ENCODE measurements around the gene LIMS1. TPM values are rescaled to one million over a fixed set of nuclear protein-coding genes. Genes with fewer than 3 reads are reported as not detected.
"Not testable (repeated sequence)": the region's sequence is repeated elsewhere in the genome, so short reads cannot be mapped to it uniquely, and the experiment has no call there.

The LIMS1 gene
- total RNA-seq, 4 donors from 2014 or later, result 55.5 to 87.2 (median 68.7) TPM

DNA sequence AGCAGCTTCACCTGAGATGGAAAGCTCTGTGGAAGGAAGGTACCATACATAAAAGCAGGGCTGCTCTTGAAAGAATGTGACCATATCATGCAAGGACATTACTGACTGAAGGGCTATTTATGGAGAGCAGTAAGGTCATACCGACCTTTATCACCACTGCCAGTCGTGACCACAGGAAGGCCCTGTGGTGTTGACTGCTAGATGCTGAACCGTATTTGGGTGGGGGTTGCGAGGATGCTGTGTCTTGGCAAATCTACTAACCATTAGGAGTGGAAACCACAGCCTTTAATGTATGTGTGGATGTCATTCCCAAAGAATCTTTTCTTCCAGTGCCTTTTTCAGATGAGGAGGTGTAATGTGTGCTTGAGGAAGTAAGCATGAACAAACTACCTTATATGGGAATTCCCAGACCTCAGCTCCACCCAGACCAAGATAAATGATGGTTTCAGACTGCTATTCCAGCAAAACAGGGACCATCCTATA lies 60.8 kb downstream of the LIMS1 start:
- no peaks in the 10 kb centered on the region for H3K36me3 ChIP-seq
- TF ChIP-seq EP300 (IDR thresholded peaks at IDR 0.05) (no peak), POLR2A (IDR thresholded peaks at IDR 0.05) (no peak), POLR2AphosphoS5 (IDR thresholded peaks at IDR 0.05) (no peak), CTCF (IDR thresholded peaks at IDR 0.05) (no peak)
- no peak for DNase-seq (ENCODE audit: low spot score in 2 of 2)
- peak overlapping the region; percentile 52 for H3K27ac ChIP-seq
- no peak overlapping the region for H3K4me3 ChIP-seq
- 57% methylated on average over 4 of the region's 4 CpGs for WGBS
- no peaks in the 10 kb centered on the region for H3K9me3 ChIP-seq
- peaks cover 36% of the 10 kb centered on the region for H3K4me1 ChIP-seq
- no peaks in the 10 kb centered on the region for H3K27me3 ChIP-seq

DNA sequence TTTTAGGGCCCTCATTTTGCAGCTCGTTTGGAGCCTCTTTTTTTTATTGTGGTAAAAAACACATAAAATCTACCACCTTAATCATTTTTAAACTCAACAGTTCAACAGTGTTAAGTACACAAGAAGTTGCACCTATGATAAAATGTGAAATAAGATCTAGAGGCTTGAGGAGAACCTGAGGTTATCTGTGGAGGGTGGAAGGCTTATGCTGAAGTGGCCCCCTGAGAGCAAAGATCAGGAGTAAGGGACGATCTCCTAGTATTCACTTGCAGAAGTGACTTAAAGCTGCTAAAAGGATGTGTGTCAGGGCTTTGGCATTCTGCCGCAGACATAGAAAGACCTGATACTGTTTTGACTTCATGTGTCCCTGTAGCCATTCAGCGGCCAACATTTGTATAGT lies 61.5 kb downstream of the LIMS1 start:
- not testable (repeated sequence) for DNase-seq (ENCODE audit: low spot score in 2 of 2); H3K36me3 ChIP-seq; H3K27me3 ChIP-seq; H3K9me3 ChIP-seq; H3K4me3 ChIP-seq
- 74% methylated on average over 4 of the region's 4 CpGs for WGBS
- Histone ChIP-seq H3K4me1 (peaks cover 36% of the 10 kb centered on the region), H3K27ac (peak overlapping the region; percentile 52)

GRCh38 chr2:108597105-108597744 lies 63.0 kb downstream of the LIMS1 start:
- H3K27me3 ChIP-seq; H3K36me3 ChIP-seq; DNase-seq (ENCODE audit: low spot score in 2 of 2); H3K27ac ChIP-seq; H3K9me3 ChIP-seq; H3K4me3 ChIP-seq: not testable (repeated sequence)
- WGBS, result 42% methylated on average over 7 of the region's 7 CpGs
- peaks cover 35% of the 10 kb centered on the region for H3K4me1 ChIP-seq

- H3K4me3 ChIP-seq; DNase-seq (ENCODE audit: low spot score in 2 of 2): not testable (repeated sequence)
- 82% methylated on average over 10 of the region's 10 CpGs for WGBS
Measured at GRCh38 chr2:108601199-108601598, 66.9 kb downstream of the LIMS1 start.

DNA sequence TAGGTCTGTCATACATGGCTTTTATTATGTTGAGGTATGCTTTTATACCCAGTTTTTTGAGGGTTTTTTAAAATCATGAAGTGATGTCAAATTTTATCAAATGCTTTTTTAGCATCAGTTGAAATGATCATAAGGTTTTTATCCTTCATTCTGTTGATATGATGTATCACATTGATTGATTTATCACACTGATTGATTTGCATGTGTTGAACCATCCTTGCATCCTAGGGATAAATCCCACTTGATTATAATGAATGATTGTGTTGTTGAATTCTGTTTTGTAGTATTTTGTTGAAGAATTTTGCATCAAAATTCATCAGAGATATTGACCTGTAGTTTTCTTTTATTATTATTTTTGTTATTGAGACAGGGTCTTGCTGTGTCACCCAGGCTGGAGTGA lies 68.2 kb downstream of the LIMS1 start:
- H3K27ac ChIP-seq, result no peak overlapping the region
- no peaks in the 10 kb centered on the region for H3K9me3 ChIP-seq
- no peak for TF ChIP-seq POLR2A (IDR thresholded peaks at IDR 0.05)
- TF ChIP-seq EP300 (IDR thresholded peaks at IDR 0.05), result no peak
- no peak for TF ChIP-seq POLR2AphosphoS5 (IDR thresholded peaks at IDR 0.05)
- TF ChIP-seq CTCF (IDR thresholded peaks at IDR 0.05), result no peak
- H3K36me3 ChIP-seq, result no peaks in the 10 kb centered on the region
- H3K27me3 ChIP-seq, result no peaks in the 10 kb centered on the region
- DNase-seq (ENCODE audit: low spot score in 2 of 2), result no peak
- no peaks in the 10 kb centered on the region for H3K4me1 ChIP-seq
- H3K4me3 ChIP-seq, result no peak overlapping the region

More at GRCh38 chr2:108601199-108601598, 66.9 kb downstream of the LIMS1 start:
- not testable (repeated sequence) for H3K27ac ChIP-seq, H3K27me3 ChIP-seq, H3K9me3 ChIP-seq, H3K36me3 ChIP-seq, H3K4me1 ChIP-seq

DNA sequence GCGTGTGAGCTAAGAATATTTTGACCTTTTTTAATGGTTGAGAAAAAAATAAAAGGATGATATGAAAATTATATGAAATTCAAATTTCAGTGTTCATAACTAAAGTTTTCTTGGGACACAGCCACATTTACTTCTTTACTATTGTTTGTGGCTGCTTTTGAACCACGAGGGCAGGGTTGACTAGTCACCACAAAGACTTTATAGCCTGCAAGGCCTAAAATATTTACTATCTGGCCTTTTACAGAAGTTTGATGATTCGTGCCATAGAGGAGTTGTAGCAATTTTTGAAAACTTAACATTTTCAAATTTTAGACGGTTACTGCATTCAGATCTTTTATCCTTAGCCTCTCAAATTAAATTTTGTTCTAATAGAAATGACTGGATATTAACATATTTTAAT lies 69.9 kb downstream of the LIMS1 start:
- TF ChIP-seq POLR2AphosphoS5 (IDR thresholded peaks at IDR 0.05) (no peak), EP300 (IDR thresholded peaks at IDR 0.05) (no peak), CTCF (IDR thresholded peaks at IDR 0.05) (no peak), POLR2A (IDR thresholded peaks at IDR 0.05) (no peak)
- Histone ChIP-seq H3K27ac (no peak overlapping the region), H3K9me3 (no peaks in the 10 kb centered on the region), H3K27me3 (no peaks in the 10 kb centered on the region), H3K4me3 (no peak overlapping the region), H3K4me1 (peaks cover 4% of the 10 kb centered on the region), H3K36me3 (no peaks in the 10 kb centered on the region)
- WGBS, result 64% methylated on average over 4 of the region's 4 CpGs
- DNase-seq (ENCODE audit: low spot score in 2 of 2), result no peak

DNA sequence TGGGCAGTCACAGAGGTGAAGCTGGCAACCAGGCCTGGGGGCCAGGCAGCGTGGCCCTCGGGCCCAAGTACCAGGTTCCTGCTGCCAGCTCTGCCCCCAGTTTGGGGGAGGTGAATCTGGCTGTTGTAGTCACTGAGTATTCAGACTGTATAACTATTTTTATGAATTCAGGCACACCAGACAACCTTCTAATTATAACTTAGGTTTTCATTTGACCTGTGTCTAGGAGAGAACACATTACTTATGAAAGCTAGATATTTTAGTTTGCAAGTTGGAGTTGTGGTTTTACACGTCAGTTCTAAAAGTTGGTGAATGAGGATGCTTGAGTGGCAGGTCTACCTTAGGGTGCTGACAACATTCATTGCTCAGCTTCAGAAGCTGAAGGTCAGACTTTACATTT lies 71.7 kb downstream of the LIMS1 start:
- TF ChIP-seq POLR2AphosphoS5 (IDR thresholded peaks at IDR 0.05) (no peak), CTCF (IDR thresholded peaks at IDR 0.05) (no peak), POLR2A (IDR thresholded peaks at IDR 0.05) (no peak), EP300 (IDR thresholded peaks at IDR 0.05) (no peak)
- no peak overlapping the region for H3K27ac ChIP-seq
- H3K4me1 ChIP-seq, result peaks cover 9% of the 10 kb centered on the region
- DNase-seq (ENCODE audit: low spot score in 2 of 2), result no peak
- WGBS, result 96% methylated on average over 3 of the region's 3 CpGs
- H3K9me3 ChIP-seq, result no peaks in the 10 kb centered on the region
- H3K4me3 ChIP-seq, result no peak overlapping the region
- H3K27me3 ChIP-seq, result no peaks in the 10 kb centered on the region
- H3K36me3 ChIP-seq, result no peaks in the 10 kb centered on the region
